K562 (cell line): Measurements from ENCODE around the gene CEND1. TPM values are rescaled to one million over a fixed set of nuclear protein-coding genes. Genes with fewer than 3 reads are reported as not detected.

Source experiments
- ADNP ChIP-seq: fragments of 200-800 bp; sonication (Bioruptor generic); IDR thresholded peaks from 2 replicates; pipeline ENCODE4 v1.6.1; 2016; ENCODE audit warnings: missing genetic modification characterization, missing compliant biosample characterization
- BACH1 ChIP-seq: fragments of 200-800 bp; sonication (Bioruptor generic); IDR thresholded peaks from 2 replicates; pipeline ENCODE4 v1.6.1; 2016; ENCODE audit warnings: missing genetic modification characterization, missing compliant biosample characterization
- DDX20 ChIP-seq: fragments of 450-650 bp; IDR thresholded peaks from 2 replicates; pipeline ENCODE4 v1.6.1; 2016; ENCODE audit warnings: missing genetic modification characterization, low read depth, mild to moderate bottlenecking, missing compliant biosample characterization, moderate library complexity
- HDGF ChIP-seq: fragments of 450-650 bp; IDR thresholded peaks from 2 replicates; pipeline ENCODE4 v1.6.1; 2016
- NONO ChIP-seq, 2 experiments: fragments of 200-400 bp in 1 of 2; fragments of 450-650 bp in 1 of 2; formaldehyde crosslinking in 1 of 2; IDR thresholded peaks; 2 replicates each; pipeline ENCODE4 v1.6.1; 2017; ENCODE audit warnings: low read depth in 2 of 2, mild to moderate bottlenecking in 2 of 2, moderate library complexity in 2 of 2, low read length in 1 of 2
- SNRNP70 ChIP-seq: fragments of 200-400 bp; formaldehyde crosslinking; optimal IDR thresholded peaks from 2 replicates; pipeline ENCODE3; 2017; ENCODE audit warnings: low read depth, low read length
- ZNF146 ChIP-seq: IDR thresholded peaks from one replicate; pipeline ENCODE4 v1.6.1; 2018; ENCODE audit warnings: missing compliant biosample characterization; ENCODE audit not compliant: unreplicated experiment
- ZNF551 ChIP-seq: fragments of 250-450 bp; sonication (Bioruptor Pico); IDR thresholded peaks from 2 replicates; pipeline ENCODE4 v1.5.0; 2021; ENCODE audit warnings: mild to moderate bottlenecking, moderate library complexity
- ZNF707 ChIP-seq: fragments of 250-450 bp; sonication (Bioruptor Pico); conservative IDR thresholded peaks from 2 replicates; pipeline ENCODE4 v1.8.0; 2022; ENCODE audit warnings: inconsistent platforms, mild to moderate bottlenecking, moderate library complexity
- polyA plus RNA-seq, 8 experiments: library from polyadenylated mRNA; depleted of rRNA in 4 of 8; stranded (reverse) in 5 of 8; unstranded in 3 of 8; fragments of >200 nt; fragmentation: Nextera tagmentation in 2 of 8; fragmentation: Illumina TruSeq in 1 of 8; extraction: Ambion mirVana in 2 of 8; extraction: Trizol in 1 of 8; gene quantifications; 2 replicates each; pipeline versions ENCODE4 v1.2.1 to v1.2.3, GENCODE V29; 2011 to 2014; ENCODE audit warnings: inconsistent platforms in 1 of 8, missing spikeins in 1 of 8
- total RNA-seq, 7 experiments: library from RNA; depleted of rRNA in 6 of 7; stranded (reverse); fragments of >200 nt in 6 of 7; fragmentation: Illumina TruSeq in 2 of 7; extraction: Trizol in 2 of 7; gene quantifications; 2 replicates each; pipeline versions ENCODE4 v1.2.1 to v1.2.3, GENCODE V29; 2011 to 2021; ENCODE audit warnings: low replicate concordance in 1 of 7
- TF ChIP-seq, protein P1 (sequence below): fragments of 200-800 bp; sonication (Bioruptor generic); IDR thresholded peaks from 2 replicates; pipeline ENCODE4 v1.6.1; 2016; ENCODE audit warnings: missing genetic modification characterization, missing compliant biosample characterization
- TF ChIP-seq, protein P2 (sequence below): sonication (generic); formaldehyde crosslinking; IDR thresholded peaks from 2 replicates; pipeline ENCODE4 v1.8.0; 2022; ENCODE audit warnings: missing genetic modification reagents, mild to moderate bottlenecking, moderate library complexity, borderline replicate concordance
- TF ChIP-seq, protein P3 (sequence below): fragments of 250-450 bp; sonication (Bioruptor Pico); IDR thresholded peaks from 2 replicates; pipeline ENCODE4 v1.4.0; 2020; ENCODE audit warnings: mild to moderate bottlenecking, moderate library complexity
- TF ChIP-seq, protein P4 (sequence below), 2 experiments: fragments of 450-650 bp; conservative IDR thresholded peaks; 2 replicates each; pipeline ENCODE4 v1.6.1; 2017; ENCODE audit warnings: mild to moderate bottlenecking in 2 of 2, moderate library complexity in 2 of 2
- TF ChIP-seq, protein P5 (sequence below): fragments of 450-650 bp; formaldehyde crosslinking; IDR thresholded peaks from 2 replicates; pipeline ENCODE4 v1.4.0; 2022; ENCODE audit warnings: missing genetic modification characterization

Gene CEND1
- total and polyA plus RNA-seq, 9 of the 15 experiments (the other 6 are each of a cell fraction or from before 2014, with no cell fraction given): 0.13 to 0.18 (median 0.16) TPM; not detected in 6

DNA sequence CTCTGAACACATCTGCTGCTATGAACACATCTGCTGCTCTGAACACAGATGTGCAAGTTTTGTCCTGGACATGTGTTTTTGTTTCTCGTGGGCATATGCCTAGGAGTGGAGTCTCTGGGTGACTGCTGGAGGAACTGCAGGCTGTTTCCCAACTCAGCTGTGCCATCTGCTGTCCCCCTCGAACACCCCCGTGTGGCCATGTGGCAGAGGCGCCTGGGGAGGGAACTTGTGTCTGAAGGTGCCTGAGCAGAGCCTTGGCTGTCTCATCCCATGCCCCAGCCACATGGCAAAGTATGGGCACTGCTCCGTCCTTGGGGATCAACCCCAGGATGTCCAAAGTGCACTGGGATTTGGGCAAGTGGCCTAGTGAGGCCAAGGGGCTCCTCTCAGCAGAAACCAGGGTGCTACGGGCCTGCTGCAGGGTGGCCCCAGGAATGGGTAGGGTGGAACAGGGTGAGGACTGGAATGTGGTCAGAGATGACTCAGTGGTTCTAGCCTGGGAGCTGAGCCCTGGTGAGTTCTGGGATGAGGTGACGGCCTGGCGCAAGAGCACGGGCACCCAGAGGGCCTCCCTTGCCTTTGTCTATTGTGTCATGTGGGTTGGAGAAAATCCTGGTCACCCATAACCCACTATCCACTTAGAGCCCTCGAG, 27.3 kb downstream of the CEND1 start (continued):
- TF ChIP-seq, protein P1, sequence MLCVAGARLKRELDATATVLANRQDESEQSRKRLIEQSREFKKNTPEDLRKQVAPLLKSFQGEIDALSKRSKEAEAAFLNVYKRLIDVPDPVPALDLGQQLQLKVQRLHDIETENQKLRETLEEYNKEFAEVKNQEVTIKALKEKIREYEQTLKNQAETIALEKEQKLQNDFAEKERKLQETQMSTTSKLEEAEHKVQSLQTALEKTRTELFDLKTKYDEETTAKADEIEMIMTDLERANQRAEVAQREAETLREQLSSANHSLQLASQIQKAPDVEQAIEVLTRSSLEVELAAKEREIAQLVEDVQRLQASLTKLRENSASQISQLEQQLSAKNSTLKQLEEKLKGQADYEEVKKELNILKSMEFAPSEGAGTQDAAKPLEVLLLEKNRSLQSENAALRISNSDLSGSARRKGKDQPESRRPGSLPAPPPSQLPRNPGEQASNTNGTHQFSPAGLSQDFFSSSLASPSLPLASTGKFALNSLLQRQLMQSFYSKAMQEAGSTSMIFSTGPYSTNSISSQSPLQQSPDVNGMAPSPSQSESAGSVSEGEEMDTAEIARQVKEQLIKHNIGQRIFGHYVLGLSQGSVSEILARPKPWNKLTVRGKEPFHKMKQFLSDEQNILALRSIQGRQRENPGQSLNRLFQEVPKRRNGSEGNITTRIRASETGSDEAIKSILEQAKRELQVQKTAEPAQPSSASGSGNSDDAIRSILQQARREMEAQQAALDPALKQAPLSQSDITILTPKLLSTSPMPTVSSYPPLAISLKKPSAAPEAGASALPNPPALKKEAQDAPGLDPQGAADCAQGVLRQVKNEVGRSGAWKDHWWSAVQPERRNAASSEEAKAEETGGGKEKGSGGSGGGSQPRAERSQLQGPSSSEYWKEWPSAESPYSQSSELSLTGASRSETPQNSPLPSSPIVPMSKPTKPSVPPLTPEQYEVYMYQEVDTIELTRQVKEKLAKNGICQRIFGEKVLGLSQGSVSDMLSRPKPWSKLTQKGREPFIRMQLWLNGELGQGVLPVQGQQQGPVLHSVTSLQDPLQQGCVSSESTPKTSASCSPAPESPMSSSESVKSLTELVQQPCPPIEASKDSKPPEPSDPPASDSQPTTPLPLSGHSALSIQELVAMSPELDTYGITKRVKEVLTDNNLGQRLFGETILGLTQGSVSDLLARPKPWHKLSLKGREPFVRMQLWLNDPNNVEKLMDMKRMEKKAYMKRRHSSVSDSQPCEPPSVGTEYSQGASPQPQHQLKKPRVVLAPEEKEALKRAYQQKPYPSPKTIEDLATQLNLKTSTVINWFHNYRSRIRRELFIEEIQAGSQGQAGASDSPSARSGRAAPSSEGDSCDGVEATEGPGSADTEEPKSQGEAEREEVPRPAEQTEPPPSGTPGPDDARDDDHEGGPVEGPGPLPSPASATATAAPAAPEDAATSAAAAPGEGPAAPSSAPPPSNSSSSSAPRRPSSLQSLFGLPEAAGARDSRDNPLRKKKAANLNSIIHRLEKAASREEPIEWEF: no peak
- TF ChIP-seq ZNF146 (no peak), ZNF707 (no peak), NONO (IDR thresholded peaks at IDR 0.05; ENCODE audit: low read depth in 2 of 2, low read length in 1 of 2) (no peak), DDX20 (tag) (no peak), ZNF551 (CRISPR knock-in tag) (no peak), ADNP (no peak), BACH1 (tag) (no peak), SNRNP70 (no peak), HDGF (peak; percentile 79; the same call in 1 of the 2 replicates)
- TF ChIP-seq, protein P2, sequence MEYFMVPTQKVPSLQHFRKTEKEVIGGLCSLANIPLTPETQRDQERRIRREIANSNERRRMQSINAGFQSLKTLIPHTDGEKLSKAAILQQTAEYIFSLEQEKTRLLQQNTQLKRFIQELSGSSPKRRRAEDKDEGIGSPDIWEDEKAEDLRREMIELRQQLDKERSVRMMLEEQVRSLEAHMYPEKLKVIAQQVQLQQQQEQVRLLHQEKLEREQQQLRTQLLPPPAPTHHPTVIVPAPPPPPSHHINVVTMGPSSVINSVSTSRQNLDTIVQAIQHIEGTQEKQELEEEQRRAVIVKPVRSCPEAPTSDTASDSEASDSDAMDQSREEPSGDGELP: peak; percentile 63
- TF ChIP-seq, protein P3, sequence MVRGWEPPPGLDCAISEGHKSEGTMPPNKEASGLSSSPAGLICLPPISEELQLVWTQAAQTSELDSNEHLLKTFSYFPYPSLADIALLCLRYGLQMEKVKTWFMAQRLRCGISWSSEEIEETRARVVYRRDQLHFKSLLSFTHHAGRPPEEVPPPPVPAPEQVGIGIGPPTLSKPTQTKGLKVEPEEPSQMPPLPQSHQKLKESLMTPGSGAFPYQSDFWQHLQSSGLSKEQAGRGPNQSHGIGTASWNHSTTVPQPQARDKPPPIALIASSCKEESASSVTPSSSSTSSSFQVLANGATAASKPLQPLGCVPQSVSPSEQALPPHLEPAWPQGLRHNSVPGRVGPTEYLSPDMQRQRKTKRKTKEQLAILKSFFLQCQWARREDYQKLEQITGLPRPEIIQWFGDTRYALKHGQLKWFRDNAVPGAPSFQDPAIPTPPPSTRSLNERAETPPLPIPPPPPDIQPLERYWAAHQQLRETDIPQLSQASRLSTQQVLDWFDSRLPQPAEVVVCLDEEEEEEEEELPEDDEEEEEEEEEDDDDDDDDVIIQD: no peak
- TF ChIP-seq, protein P4, sequence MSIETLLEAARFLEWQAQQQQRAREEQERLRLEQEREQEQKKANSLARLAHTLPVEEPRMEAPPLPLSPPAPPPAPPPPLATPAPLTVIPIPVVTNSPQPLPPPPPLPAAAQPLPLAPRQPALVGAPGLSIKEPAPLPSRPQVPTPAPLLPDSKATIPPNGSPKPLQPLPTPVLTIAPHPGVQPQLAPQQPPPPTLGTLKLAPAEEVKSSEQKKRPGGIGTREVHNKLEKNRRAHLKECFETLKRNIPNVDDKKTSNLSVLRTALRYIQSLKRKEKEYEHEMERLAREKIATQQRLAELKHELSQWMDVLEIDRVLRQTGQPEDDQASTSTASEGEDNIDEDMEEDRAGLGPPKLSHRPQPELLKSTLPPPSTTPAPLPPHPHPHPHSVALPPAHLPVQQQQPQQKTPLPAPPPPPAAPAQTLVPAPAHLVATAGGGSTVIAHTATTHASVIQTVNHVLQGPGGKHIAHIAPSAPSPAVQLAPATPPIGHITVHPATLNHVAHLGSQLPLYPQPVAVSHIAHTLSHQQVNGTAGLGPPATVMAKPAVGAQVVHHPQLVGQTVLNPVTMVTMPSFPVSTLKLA (conservative IDR thresholded peaks at IDR 0.05): no peak; a peak in 1 of 4 replicates
- TF ChIP-seq, protein P5, sequence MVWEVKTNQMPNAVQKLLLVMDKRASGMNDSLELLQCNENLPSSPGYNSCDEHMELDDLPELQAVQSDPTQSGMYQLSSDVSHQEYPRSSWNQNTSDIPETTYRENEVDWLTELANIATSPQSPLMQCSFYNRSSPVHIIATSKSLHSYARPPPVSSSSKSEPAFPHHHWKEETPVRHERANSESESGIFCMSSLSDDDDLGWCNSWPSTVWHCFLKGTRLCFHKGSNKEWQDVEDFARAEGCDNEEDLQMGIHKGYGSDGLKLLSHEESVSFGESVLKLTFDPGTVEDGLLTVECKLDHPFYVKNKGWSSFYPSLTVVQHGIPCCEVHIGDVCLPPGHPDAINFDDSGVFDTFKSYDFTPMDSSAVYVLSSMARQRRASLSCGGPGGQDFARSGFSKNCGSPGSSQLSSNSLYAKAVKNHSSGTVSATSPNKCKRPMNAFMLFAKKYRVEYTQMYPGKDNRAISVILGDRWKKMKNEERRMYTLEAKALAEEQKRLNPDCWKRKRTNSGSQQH (CRISPR knock-in tag): 0 out of 2 replicates have a peak, but pooled peaks have one; percentile 46
